GM21423 (cell line): ENCODE results near the gene KLRB1.
"Not testable (repeated sequence)": the region's sequence is repeated elsewhere in the genome, so short reads cannot be mapped to it uniquely, and the experiment has no call there.

Experiments used
- ATAC-seq: cut with Tn5 transposase; IDR thresholded peaks from one replicate; pipeline ENCODE4 v1.9.1; 2021; ENCODE audit warnings: mild to moderate bottlenecking, moderate library complexity; ENCODE audit not compliant: unreplicated experiment

The KLRB1 gene

GRCh38 chr12:9607716-9608115 is at the start of gene KLRB1:
TSS of gene KLRB1 (minus strand) at chr12:9607916. CDS start at chr12:9607839, 77 bp downstream.
- no peak for ATAC-seq

DNA sequence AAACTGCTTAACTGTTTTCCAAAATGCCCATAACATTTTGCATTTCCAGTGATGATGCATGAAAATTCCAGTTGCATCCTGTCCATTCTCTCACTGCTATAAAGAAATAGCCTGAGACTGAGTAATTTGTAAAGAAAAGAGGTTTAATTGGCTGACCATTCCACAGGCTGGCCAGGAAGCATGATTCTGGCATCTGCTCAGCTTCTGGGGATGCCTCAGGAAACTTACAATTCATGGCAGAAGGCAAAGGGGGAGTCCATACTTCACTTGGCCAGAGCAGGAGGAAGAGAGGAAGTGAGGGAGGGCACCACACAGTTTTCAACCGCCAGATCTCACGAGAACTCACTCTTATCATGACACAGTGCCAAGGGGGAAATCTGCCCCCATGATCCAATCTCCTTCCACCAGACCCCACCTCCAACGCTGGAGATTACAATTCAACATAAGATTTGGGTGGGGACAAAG is 43.6 kb upstream of the KLRB1 start:
- no peak for ATAC-seq

- no peak for ATAC-seq
Observed at GRCh38 chr12:9650151-9650576, 42.4 kb upstream of the KLRB1 start.

- ATAC-seq = no peak
Observed at GRCh38 chr12:9649532-9649940, 41.8 kb upstream of the KLRB1 start.

GRCh38 chr12:9648701-9649531 is 41.2 kb upstream of the KLRB1 start:
- ATAC-seq = no peak

GRCh38 chr12:9647825-9648700 is 40.3 kb upstream of the KLRB1 start:
- ATAC-seq = peak; percentile 68

DNA sequence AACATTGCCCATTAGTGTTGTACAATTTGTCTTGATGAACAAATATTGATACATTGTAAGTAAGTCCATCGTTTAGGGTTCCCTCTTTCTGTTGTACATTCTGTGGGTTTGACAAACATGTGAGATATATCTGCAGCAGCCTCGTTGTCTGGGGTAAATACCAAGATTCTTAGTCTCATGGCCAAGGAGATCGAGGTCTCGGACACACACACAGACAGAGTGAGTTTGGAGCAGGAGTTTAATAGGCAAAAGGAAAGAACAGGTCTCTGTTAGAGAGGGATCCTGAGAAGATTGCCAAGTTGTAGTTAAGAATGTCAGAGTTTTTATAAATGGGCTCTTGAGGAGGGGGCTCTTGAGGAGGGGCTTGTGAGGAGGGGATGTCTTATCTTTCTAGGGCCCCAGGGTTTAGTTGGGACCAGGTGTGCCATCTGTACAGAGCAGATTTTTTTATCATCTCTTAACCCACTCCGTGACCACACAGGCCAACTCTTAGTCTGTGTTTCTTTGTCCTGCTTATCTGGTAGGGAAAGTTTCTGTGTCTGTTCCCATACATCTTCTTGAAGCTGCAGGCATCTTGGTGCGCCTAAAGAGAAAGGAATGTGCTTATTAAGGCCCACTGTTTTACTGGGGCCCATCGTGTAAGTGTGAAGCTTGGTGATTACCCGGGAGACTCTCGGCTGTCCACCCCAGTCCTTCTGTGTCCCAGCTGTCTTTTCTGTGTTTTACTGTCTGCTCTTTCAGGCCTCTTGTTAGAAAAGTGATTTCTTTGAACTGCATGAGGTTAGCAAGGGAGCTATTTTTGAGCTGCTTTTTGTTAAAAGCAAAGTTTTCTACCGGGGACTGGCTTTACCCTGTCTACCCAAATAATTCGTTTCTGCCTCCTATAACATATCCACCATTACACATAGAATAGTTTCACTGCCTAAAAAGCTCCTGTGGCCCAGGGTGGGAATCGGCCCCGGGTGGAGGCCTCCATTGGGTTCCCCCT is 39.4 kb upstream of the KLRB1 start:
- ATAC-seq = no peak

- ATAC-seq = not testable (repeated sequence)
Observed at GRCh38 chr12:9644985-9645551, 37.4 kb upstream of the KLRB1 start.

DNA sequence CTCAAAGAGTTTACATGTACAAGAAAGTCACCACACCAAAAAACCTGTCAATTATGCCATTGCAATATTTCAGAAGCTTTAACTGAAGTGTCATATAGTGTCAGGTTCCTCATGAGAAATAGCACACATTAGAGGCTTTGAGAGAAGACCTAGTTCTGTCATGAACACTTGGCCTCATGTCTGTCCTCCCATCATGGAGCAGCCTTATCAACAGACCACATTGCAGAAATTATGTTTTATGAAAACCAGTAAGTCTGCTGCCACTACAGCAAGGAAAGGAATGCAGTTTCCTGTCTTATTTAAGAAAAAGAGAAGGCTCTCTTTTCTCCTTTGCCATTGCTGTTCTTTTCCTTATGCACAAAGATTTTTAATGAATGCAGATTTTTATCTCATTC is 35.5 kb upstream of the KLRB1 start:
- no peak for ATAC-seq

GRCh38 chr12:9642606-9643265 is 35.0 kb upstream of the KLRB1 start:
- ATAC-seq = no peak

DNA sequence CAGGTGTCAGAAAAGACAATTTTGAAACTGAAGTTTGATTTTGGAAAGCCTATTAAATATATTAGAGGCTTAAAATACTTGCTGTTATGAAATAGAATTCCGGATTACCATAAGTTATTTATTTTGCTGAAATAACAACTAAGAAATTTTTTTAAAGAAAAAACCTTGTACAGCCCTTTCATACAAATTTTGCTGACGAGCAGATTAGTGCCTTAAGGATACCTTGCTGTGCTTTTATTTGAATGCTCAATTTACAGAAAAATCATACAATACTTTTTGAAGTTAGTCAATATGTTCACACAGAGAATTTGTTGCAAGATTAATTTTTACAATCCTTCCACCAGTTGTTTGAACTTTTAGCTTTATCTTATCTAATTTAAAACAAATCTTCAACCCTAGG is 32.3 kb upstream of the KLRB1 start:
- ATAC-seq = no peak

DNA sequence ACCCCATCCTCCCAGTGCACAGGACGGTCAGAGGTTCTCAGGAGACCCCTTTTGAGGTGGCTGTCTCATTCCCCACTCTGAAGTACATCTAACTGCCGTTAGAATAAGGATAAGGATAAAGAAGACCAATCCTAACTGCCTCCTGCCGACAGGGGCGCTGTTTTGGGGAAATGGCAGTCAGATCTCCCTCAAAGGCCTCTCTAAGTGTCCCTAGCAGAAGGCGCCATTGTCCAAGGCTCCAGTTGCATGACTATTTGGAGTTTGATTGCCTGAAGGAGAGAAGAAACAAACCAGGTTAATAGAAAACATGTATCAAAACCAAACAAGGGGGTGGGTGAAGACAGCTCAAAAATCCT is 29.1 kb upstream of the KLRB1 start:
- no peak for ATAC-seq

DNA sequence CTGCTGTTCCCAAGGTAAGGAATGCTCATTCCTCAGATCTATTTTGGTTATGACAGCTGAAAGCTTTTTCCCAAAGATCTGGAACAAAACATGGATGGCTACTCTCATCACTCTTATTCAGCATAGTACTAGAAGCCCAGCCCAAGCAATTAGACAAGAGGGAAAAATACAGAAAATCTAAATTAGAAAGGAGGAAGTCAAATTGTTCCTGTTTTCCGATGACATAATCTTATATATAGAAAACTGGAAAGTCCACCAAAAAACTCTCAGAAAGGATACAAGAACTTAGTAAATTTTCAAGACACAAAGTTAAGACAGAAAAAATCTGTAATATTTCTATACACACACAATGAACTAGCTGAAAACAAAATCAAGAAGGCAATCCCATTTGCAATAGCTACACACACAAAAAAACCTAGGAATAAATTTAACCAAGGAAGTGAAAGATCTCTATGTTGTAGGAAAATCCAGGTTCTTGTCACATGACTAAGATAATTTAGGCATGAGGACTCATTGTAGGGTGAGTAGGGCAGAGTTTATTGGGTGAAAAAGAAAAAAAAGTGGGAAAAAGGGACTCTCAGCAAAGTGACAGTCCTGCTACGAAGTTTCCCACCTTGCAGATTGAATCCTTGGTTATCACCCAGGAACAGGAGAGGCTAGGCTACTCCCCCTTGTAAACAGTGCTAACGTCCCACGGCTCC is 28.6 kb upstream of the KLRB1 start:
- no peak for ATAC-seq

- no peak for ATAC-seq
Observed at GRCh38 chr12:9634969-9635754, 27.4 kb upstream of the KLRB1 start.

- no peak for ATAC-seq
Observed at GRCh38 chr12:9634177-9634803, 26.6 kb upstream of the KLRB1 start.

- no peak for ATAC-seq
Observed at GRCh38 chr12:9632766-9633165, 25.1 kb upstream of the KLRB1 start.

DNA sequence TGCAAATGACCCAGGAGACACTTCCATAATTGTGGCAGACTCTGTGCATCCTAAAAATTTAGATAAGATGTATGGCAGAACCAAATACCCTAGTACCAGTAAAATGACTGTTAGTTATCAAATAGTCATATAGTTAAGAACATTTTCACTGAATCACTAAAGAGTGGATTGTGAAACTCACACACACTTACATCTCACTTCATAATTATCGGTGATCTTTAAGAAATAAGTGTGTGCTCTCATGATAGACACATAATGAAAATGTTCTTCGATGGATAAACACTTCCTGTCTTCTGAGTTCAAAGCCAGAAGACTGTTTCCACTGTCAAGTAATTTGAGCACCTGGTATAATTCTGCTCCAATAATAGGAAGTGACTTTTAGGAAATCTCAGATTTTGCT is 19.1 kb upstream of the KLRB1 start:
- no peak for ATAC-seq

DNA sequence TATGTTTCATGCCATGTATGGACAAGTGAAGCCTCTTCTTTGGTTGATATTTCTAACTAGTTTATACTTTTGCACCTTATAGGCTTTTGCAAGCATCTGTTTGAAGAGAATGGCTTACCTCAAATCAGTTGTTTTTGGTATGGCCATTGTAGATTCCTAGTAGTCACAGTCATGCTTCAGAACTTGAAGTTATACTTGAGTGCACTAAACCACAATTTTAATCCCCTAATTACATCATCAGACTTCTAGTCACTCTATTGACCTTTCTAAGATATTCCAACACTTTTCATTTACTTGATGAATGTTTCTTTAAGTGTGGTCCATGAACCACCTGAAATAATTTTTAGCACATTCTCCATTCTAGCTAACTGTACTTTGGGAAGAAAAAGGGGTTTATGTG is 18.6 kb upstream of the KLRB1 start:
- ATAC-seq = no peak
